PC-9 (cell line): ENCODE data around the gene IFI27L1. TPM values are rescaled to one million over a fixed set of nuclear protein-coding genes. Genes with fewer than 3 reads are reported as not detected.

Experiments used
- BruUV-seq: library from RNA; stranded (reverse); fragments of 400-500 nt; replicated peaks from 2 replicates; lab custom pipeline; 2021; lab: Mats Ljungman, UMichigan
- CTCF ChIA-PET: fragments of 300-600 bp; sonication (Branson Sonifier 250); formaldehyde crosslinking; loops from one replicate; lab custom pipeline; 2022; ENCODE audit warnings: antibody characterized with exemption; lab: Charles Lee
- POLR2A ChIA-PET: fragments of 300-600 bp; sonication (Branson Sonifier 250); formaldehyde crosslinking; loops from one replicate; lab custom pipeline; 2022; ENCODE audit warnings: antibody characterized with exemption; ENCODE audit not compliant: unreplicated experiment; lab: Charles Lee
- DNase-seq, 2 experiments: peaks; one replicate each; pipeline versions ENCODE4 v3.0.0 to v3.0.0-alpha.2; 2015 to 2022; ENCODE audit warnings: mixed read lengths in 1 of 2
- H2AFZ ChIP-seq: fragments of 200-600 bp; sonication (generic); 2 replicates; pipeline ENCODE4 v1.8.1; 2017; ENCODE audit warnings: antibody characterized with exemption
- H3F3A ChIP-seq: fragments of 200-600 bp; sonication (generic); 2 replicates; pipeline ENCODE4 v1.8.1; 2017; ENCODE audit warnings: antibody characterized with exemption, mild to moderate bottlenecking, low read depth; ENCODE audit not compliant: insufficient read depth
- H3K27ac ChIP-seq: fragments of 200-600 bp; sonication (generic); 2 replicates; pipeline ENCODE4 v1.6.1; 2016; ENCODE audit warnings: mixed run types
- H3K27me3 ChIP-seq: fragments of 200-600 bp; sonication (generic); 2 replicates; pipeline ENCODE4 v1.6.1; 2016; ENCODE audit warnings: low read depth, mixed run types; ENCODE audit not compliant: insufficient read depth
- H3K36me3 ChIP-seq: fragments of 200-600 bp; sonication (generic); 2 replicates; pipeline ENCODE4 v1.6.1; 2016; ENCODE audit warnings: low read depth, mixed run types
- H3K4me1 ChIP-seq: fragments of 200-600 bp; sonication (generic); replicated peaks from 2 replicates; pipeline ENCODE4 v1.6.1; 2016; ENCODE audit warnings: mixed run types; ENCODE audit not compliant: insufficient read depth
- H3K4me2 ChIP-seq: fragments of 200-600 bp; sonication (generic); 2 replicates; pipeline ENCODE4 v1.6.1; 2017; ENCODE audit warnings: mixed run types
- H3K4me3 ChIP-seq: fragments of 200-600 bp; sonication (generic); 2 replicates; pipeline ENCODE4 v1.6.1; 2016; ENCODE audit warnings: mixed run types
- H3K79me2 ChIP-seq: fragments of 200-600 bp; sonication (generic); 2 replicates; pipeline ENCODE4 v1.6.1; 2017; ENCODE audit warnings: low read depth, mixed run types
- H3K9me2 ChIP-seq: fragments of 200-600 bp; sonication (generic); 2 replicates; pipeline ENCODE4 v1.8.1; 2017; ENCODE audit warnings: mild to moderate bottlenecking; ENCODE audit not compliant: insufficient read depth
- H3K9me3 ChIP-seq: fragments of 200-600 bp; sonication (generic); 2 replicates; pipeline ENCODE4 v1.8.1; 2016; ENCODE audit warnings: low read depth; ENCODE audit not compliant: insufficient read depth
- H4K20me1 ChIP-seq: fragments of 200-600 bp; sonication (generic); 2 replicates; pipeline ENCODE4 v1.8.1; 2017; ENCODE audit not compliant: insufficient read depth
- EZH2 ChIP-seq: fragments of 200-600 bp; sonication (generic); IDR thresholded peaks from 2 replicates; pipeline ENCODE4 v1.8.0; 2017; ENCODE audit warnings: antibody characterized with exemption, low read depth
- intact Hi-C: fragments of 100-400 bp; cut with micrococcal nuclease; formaldehyde crosslinking; loops from one replicate; pipeline ENCODE4 v1.10.0; 2022; ENCODE audit not compliant: unreplicated experiment
- total RNA-seq: library from RNA; stranded (reverse); gene quantifications from 2 replicates; pipeline ENCODE4 v1.2.3, GENCODE V29; 2021
- TF ChIP-seq, protein P1 (sequence below): fragments of 200-600 bp; sonication (generic); conservative IDR thresholded peaks from 2 replicates; pipeline ENCODE4 v1.6.1; 2017; ENCODE audit warnings: mixed run types, antibody characterized with exemption, mild to moderate bottlenecking, moderate library complexity

The IFI27L1 gene
- total RNA-seq, 1 experiment from 2014 or later = 9.7 TPM

DNA sequence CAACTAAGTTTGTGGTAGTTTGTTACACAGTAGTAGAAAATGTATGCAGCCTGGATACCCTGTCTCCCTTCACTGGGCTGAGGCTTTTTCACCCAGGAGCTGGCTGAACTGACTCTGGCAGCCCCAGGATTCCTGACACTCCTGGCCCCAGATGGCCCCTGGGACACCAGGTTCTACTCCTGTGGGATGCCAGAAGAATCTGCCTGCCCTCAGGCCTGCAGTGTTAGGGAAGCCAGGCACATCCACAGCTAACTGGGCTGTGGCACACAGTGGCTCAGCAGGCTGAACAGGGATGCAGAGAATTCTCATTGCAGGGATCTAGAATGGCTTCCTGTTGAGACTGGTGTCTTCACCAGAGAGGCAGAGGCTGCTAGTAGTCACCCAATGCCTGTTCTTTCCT, 38.0 kb downstream of the IFI27L1 start:
- CTCF ChIA-PET = no interaction called here

DNA sequence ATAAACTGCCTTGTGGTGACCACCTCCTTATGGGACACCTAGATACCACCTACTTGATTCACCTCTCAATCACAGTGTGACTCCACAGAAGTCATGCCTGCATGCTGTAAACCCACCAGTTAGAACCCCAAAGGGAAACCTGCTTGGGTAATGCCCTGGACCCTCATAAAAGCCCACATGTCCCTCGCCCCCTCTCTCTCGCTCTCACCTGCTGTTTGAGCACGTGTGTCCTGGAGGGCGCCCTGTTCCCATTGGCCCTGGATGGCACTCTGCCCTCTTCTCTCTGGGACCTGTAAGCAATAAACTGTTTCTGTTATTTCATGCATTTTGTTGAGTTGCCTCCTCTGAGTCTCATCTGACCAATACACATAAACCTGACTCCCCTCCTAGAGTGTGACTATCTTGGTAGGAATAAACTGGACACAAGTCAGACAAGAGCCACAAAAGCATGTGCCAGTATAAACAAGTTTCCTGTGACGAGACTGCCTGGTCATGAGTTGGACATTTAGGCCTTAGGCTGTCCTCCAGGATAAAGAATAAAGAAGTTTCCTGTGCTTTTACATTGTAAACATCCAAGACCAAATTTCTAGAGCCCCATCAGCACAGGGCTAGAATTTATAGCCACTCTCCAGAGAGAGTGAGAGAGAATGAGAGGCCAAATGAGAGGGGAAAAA, 39.7 kb downstream of the IFI27L1 start:
- ChIA-PET POLR2A (no interaction called here), CTCF (no interaction called here)
- no peaks in the 10 kb centered on the region for H3K9me3 ChIP-seq
- no peak for DNase-seq
- H3K36me3 ChIP-seq = no peaks in the 10 kb centered on the region
- no peak overlapping the region for H3K27ac ChIP-seq
- intact Hi-C loops = no loop called here
- no peaks in the 10 kb centered on the region for H3F3A ChIP-seq
- no peaks in the 10 kb centered on the region for H3K79me2 ChIP-seq
- no peaks in the 10 kb centered on the region for H3K9me2 ChIP-seq
- TF ChIP-seq EZH2 = no peak
- TF ChIP-seq, protein P1, sequence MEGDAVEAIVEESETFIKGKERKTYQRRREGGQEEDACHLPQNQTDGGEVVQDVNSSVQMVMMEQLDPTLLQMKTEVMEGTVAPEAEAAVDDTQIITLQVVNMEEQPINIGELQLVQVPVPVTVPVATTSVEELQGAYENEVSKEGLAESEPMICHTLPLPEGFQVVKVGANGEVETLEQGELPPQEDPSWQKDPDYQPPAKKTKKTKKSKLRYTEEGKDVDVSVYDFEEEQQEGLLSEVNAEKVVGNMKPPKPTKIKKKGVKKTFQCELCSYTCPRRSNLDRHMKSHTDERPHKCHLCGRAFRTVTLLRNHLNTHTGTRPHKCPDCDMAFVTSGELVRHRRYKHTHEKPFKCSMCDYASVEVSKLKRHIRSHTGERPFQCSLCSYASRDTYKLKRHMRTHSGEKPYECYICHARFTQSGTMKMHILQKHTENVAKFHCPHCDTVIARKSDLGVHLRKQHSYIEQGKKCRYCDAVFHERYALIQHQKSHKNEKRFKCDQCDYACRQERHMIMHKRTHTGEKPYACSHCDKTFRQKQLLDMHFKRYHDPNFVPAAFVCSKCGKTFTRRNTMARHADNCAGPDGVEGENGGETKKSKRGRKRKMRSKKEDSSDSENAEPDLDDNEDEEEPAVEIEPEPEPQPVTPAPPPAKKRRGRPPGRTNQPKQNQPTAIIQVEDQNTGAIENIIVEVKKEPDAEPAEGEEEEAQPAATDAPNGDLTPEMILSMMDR = no peak
- H3K27me3 ChIP-seq = 0 out of 2 replicates have a peak, but pooled peaks cover 4% of the 10 kb centered on the region
- H2AFZ ChIP-seq = no peak overlapping the region
- H3K4me2 ChIP-seq = no peak overlapping the region
- no TSS peak for BruUV-seq
- no peaks in the 10 kb centered on the region for H3K4me1 ChIP-seq
- no peaks in the 10 kb centered on the region for H4K20me1 ChIP-seq
- no peak overlapping the region for H3K4me3 ChIP-seq

More for the DNA sequence above, 38.0 kb downstream of the IFI27L1 start:
- Histone ChIP-seq H3K9me3 (no peaks in the 10 kb centered on the region), H3K36me3 (no peaks in the 10 kb centered on the region), H3K9me2 (no peaks in the 10 kb centered on the region), H3F3A (no peaks in the 10 kb centered on the region), H2AFZ (no peak overlapping the region), H3K4me1 (no peaks in the 10 kb centered on the region), H3K27me3 (0 out of 2 replicates have a peak, but pooled peaks cover 7% of the 10 kb centered on the region), H3K4me2 (no peak overlapping the region), H3K4me3 (no peak overlapping the region), H3K27ac (no peak overlapping the region), H3K79me2 (no peaks in the 10 kb centered on the region), H4K20me1 (no peaks in the 10 kb centered on the region)
- TF ChIP-seq, protein P1 = no peak
- no peak for TF ChIP-seq EZH2
- intact Hi-C loops = no loop called here
- DNase-seq = no peak
- POLR2A ChIA-PET = no interaction called here
- no TSS peak for BruUV-seq

DNA sequence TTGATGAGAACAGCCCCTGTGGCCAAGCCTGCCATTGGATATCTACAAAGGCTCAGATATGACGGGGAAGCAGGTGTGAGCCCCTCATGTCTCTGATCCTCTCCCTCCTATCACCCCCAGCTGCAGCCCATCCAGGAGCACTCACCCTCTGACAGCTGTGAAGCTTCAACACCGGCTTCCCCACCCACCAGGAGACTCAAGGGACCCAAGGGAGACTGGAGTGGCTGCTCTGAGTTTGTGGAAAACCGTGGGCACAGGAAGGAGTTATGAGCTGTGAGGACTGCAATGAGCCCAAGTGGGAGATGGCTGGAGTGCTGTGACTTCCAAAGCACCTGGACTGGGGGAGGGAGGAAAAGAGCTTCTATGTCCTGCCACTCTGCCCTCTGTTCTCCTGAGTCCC, 40.4 kb downstream of the IFI27L1 start:
- Histone ChIP-seq H2AFZ (no peak overlapping the region), H3K36me3 (no peaks in the 10 kb centered on the region), H3K27ac (no peak overlapping the region), H3K4me2 (no peak overlapping the region), H3F3A (no peaks in the 10 kb centered on the region), H4K20me1 (no peaks in the 10 kb centered on the region), H3K27me3 (0 out of 2 replicates have a peak, but pooled peaks cover 4% of the 10 kb centered on the region), H3K4me3 (no peak overlapping the region), H3K4me1 (no peaks in the 10 kb centered on the region), H3K79me2 (no peaks in the 10 kb centered on the region), H3K9me2 (no peaks in the 10 kb centered on the region), H3K9me3 (no peaks in the 10 kb centered on the region)
- TF ChIP-seq, protein P1 = no peak
- no peak for TF ChIP-seq EZH2
- POLR2A ChIA-PET = no interaction called here
- CTCF ChIA-PET = no interaction called here
- no TSS peak for BruUV-seq
- no peak for DNase-seq
- intact Hi-C loops = no loop called here
